HepG2 (cell line): ENCODE results near the gene ZCCHC3. TPM values are rescaled to one million over a fixed set of nuclear protein-coding genes. Genes with fewer than 3 reads are reported as not detected.

Source experiments
- AGO1 ChIP-seq: fragments of 200-400 bp; formaldehyde crosslinking; IDR thresholded peaks from 2 replicates; pipeline ENCODE4 v1.6.1; 2017; ENCODE audit warnings: mild to moderate bottlenecking, low read depth, low read length, moderate library complexity; ENCODE audit not compliant: poor library complexity, severe bottlenecking
- HDAC2 ChIP-seq: sonication (generic); formaldehyde crosslinking; IDR thresholded peaks from 2 replicates; pipeline ENCODE4 v1.4.0; 2020; ENCODE audit warnings: missing genetic modification reagents
- HOXA5 ChIP-seq: sonication (generic); formaldehyde crosslinking; IDR thresholded peaks from 2 replicates; pipeline ENCODE4 v1.4.0; 2020; ENCODE audit warnings: missing genetic modification reagents
- HOXA9 ChIP-seq: sonication (generic); formaldehyde crosslinking; IDR thresholded peaks from 2 replicates; pipeline ENCODE4 v1.8.1; 2022; ENCODE audit warnings: missing genetic modification reagents, mild to moderate bottlenecking, moderate library complexity, borderline replicate concordance
- KLF15 ChIP-seq: sonication (generic); formaldehyde crosslinking; IDR thresholded peaks from 2 replicates; pipeline ENCODE4 v1.8.1; 2023; ENCODE audit warnings: borderline replicate concordance, mild to moderate bottlenecking, inconsistent platforms, missing genetic modification reagents, mixed read lengths
- MTA1 ChIP-seq: sonication (generic); formaldehyde crosslinking; IDR thresholded peaks from 2 replicates; pipeline ENCODE4 v1.4.0; 2020; ENCODE audit warnings: missing genetic modification reagents, mild to moderate bottlenecking, borderline replicate concordance
- PTBP1 ChIP-seq: fragments of 200-400 bp; formaldehyde crosslinking; IDR thresholded peaks from 2 replicates; pipeline ENCODE4 v1.6.1; 2018; ENCODE audit warnings: low read length, low read depth; ENCODE audit not compliant: poor library complexity, severe bottlenecking
- RFX3 ChIP-seq: IDR thresholded peaks from 2 replicates; pipeline ENCODE4 v1.6.1; 2016; ENCODE audit warnings: missing biosample characterization, missing genetic modification reagents
- TAF15 ChIP-seq: fragments of 200-400 bp; formaldehyde crosslinking; IDR thresholded peaks from one replicate; pipeline ENCODE4 v1.6.1; 2018; ENCODE audit warnings: mild to moderate bottlenecking, low read depth, low read length; ENCODE audit not compliant: poor library complexity, severe bottlenecking
- ZNF367 ChIP-seq: sonication (generic); formaldehyde crosslinking; IDR thresholded peaks from 2 replicates; pipeline ENCODE4 v1.4.0; 2020; ENCODE audit warnings: missing genetic modification reagents, borderline replicate concordance
- ZNF510 ChIP-seq: sonication (generic); formaldehyde crosslinking; IDR thresholded peaks from 2 replicates; pipeline ENCODE4 v1.4.0; 2020; ENCODE audit warnings: low read depth, mild to moderate bottlenecking, missing genetic modification reagents
- polyA plus RNA-seq, 8 experiments: library from polyadenylated mRNA; depleted of rRNA in 3 of 8; stranded (reverse) in 7 of 8; unstranded in 1 of 8; fragments of >200 nt; fragmentation: Illumina TruSeq in 4 of 8; extraction: Trizol in 4 of 8; gene quantifications; 2 replicates each; pipeline versions ENCODE4 v1.2.1 to v1.2.3, GENCODE V29; 2011 to 2016; ENCODE audit warnings: low read depth in 4 of 8, missing spikeins in 1 of 8, mixed read lengths in 1 of 8; ENCODE audit not compliant: insufficient read depth in 1 of 8
- total RNA-seq, 5 experiments: library from RNA; depleted of rRNA; stranded (reverse); fragments of >200 nt; fragmentation: Illumina TruSeq; extraction: Trizol; gene quantifications; 2 replicates each; pipeline ENCODE4 v1.2.3, GENCODE V29; 2016; ENCODE audit warnings: low read depth in 1 of 5
- TF ChIP-seq, protein P1 (sequence below): sonication (generic); formaldehyde crosslinking; conservative IDR thresholded peaks from 2 replicates; pipeline ENCODE4 v1.8.0; 2022; ENCODE audit warnings: missing genetic modification reagents
- TF ChIP-seq, protein P2 (sequence below): sonication (generic); formaldehyde crosslinking; IDR thresholded peaks from 2 replicates; pipeline ENCODE4 v1.5.1; 2020; ENCODE audit warnings: mild to moderate bottlenecking, missing genetic modification reagents, borderline replicate concordance
- TF ChIP-seq, protein P3 (sequence below): sonication (generic); formaldehyde crosslinking; IDR thresholded peaks from 2 replicates; pipeline ENCODE4 v1.4.0; 2020; ENCODE audit warnings: missing genetic modification reagents
- TF ChIP-seq, protein P4 (sequence below): sonication (generic); formaldehyde crosslinking; IDR thresholded peaks from 2 replicates; pipeline ENCODE4 v1.4.0; 2020; ENCODE audit warnings: missing genetic modification reagents

The ZCCHC3 gene
- total and polyA plus RNA-seq, 2 of the 13 experiments (the other 11 are each of a cell fraction or from before 2014, with no cell fraction given), result 46.6 to 63.0 TPM

DNA sequence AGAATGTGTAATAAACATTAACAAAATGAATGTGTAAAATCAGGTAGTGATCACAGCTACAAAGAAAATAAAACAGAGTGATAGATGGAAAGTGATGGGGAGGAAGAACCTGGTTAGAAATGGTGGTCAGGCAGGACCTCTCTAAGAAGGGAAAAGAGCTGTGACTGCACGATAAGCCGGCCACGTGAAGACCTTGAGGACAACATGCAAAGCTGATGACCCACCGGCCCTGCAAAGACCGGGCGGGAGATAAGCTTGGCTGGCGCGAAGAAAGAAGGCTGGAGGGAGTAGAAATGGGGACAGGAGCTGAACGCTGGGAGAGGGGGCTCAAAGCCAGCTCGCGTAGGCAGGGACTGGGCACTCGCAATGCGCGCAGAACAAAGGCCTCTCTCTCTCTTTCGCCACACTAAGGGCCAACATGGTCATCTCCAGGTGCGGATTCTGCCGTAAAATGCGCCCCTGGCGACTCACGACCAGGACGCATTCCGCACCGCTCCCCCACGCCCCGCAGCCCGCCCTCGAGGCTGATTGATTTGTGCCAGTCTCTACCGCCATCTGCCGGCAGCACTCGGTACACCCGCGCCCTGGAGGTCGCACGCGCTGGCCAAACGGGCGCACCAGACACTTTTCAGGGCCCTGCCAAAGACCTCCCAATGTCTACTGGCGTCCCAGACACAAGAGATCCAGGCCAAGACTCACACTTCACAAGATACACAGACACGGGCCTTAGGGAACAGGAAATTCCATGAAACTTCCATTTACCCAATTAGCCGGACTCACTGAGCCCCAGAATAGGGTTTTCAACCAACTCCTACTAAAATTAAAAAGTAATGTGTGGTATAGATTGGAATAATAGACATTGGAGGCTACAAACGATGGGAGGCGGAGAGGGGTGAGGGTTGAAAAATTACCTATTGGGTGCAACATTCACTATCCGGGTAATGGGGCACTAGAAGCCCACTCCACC, 30.5 kb upstream of the ZCCHC3 start (continued):
- TF ChIP-seq, protein P1, sequence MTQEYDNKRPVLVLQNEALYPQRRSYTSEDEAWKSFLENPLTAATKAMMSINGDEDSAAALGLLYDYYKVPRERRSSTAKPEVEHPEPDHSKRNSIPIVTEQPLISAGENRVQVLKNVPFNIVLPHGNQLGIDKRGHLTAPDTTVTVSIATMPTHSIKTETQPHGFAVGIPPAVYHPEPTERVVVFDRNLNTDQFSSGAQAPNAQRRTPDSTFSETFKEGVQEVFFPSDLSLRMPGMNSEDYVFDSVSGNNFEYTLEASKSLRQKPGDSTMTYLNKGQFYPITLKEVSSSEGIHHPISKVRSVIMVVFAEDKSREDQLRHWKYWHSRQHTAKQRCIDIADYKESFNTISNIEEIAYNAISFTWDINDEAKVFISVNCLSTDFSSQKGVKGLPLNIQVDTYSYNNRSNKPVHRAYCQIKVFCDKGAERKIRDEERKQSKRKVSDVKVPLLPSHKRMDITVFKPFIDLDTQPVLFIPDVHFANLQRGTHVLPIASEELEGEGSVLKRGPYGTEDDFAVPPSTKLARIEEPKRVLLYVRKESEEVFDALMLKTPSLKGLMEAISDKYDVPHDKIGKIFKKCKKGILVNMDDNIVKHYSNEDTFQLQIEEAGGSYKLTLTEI (CRISPR knock-in tag), result no peak
- TF ChIP-seq PTBP1, result peak; percentile 94
- TF ChIP-seq ZNF510 (CRISPR knock-in tag), result peak; percentile 84; the same call in 1 of the 2 replicates
- TF ChIP-seq, protein P2, sequence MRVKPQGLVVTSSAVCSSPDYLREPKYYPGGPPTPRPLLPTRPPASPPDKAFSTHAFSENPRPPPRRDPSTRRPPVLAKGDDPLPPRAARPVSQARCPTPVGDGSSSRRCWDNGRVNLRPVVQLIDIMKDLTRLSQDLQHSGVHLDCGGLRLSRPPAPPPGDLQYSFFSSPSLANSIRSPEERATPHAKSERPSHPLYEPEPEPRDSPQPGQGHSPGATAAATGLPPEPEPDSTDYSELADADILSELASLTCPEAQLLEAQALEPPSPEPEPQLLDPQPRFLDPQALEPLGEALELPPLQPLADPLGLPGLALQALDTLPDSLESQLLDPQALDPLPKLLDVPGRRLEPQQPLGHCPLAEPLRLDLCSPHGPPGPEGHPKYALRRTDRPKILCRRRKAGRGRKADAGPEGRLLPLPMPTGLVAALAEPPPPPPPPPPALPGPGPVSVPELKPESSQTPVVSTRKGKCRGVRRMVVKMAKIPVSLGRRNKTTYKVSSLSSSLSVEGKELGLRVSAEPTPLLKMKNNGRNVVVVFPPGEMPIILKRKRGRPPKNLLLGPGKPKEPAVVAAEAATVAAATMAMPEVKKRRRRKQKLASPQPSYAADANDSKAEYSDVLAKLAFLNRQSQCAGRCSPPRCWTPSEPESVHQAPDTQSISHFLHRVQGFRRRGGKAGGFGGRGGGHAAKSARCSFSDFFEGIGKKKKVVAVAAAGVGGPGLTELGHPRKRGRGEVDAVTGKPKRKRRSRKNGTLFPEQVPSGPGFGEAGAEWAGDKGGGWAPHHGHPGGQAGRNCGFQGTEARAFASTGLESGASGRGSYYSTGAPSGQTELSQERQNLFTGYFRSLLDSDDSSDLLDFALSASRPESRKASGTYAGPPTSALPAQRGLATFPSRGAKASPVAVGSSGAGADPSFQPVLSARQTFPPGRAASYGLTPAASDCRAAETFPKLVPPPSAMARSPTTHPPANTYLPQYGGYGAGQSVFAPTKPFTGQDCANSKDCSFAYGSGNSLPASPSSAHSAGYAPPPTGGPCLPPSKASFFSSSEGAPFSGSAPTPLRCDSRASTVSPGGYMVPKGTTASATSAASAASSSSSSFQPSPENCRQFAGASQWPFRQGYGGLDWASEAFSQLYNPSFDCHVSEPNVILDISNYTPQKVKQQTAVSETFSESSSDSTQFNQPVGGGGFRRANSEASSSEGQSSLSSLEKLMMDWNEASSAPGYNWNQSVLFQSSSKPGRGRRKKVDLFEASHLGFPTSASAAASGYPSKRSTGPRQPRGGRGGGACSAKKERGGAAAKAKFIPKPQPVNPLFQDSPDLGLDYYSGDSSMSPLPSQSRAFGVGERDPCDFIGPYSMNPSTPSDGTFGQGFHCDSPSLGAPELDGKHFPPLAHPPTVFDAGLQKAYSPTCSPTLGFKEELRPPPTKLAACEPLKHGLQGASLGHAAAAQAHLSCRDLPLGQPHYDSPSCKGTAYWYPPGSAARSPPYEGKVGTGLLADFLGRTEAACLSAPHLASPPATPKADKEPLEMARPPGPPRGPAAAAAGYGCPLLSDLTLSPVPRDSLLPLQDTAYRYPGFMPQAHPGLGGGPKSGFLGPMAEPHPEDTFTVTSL (CRISPR knock-in tag), result peak; percentile 71
- TF ChIP-seq TAF15, result peak; percentile 89
- peak; percentile 46; the same call in 1 of the 2 replicates for TF ChIP-seq RFX3
- TF ChIP-seq AGO1, result peak; percentile 89
- TF ChIP-seq, protein P3, sequence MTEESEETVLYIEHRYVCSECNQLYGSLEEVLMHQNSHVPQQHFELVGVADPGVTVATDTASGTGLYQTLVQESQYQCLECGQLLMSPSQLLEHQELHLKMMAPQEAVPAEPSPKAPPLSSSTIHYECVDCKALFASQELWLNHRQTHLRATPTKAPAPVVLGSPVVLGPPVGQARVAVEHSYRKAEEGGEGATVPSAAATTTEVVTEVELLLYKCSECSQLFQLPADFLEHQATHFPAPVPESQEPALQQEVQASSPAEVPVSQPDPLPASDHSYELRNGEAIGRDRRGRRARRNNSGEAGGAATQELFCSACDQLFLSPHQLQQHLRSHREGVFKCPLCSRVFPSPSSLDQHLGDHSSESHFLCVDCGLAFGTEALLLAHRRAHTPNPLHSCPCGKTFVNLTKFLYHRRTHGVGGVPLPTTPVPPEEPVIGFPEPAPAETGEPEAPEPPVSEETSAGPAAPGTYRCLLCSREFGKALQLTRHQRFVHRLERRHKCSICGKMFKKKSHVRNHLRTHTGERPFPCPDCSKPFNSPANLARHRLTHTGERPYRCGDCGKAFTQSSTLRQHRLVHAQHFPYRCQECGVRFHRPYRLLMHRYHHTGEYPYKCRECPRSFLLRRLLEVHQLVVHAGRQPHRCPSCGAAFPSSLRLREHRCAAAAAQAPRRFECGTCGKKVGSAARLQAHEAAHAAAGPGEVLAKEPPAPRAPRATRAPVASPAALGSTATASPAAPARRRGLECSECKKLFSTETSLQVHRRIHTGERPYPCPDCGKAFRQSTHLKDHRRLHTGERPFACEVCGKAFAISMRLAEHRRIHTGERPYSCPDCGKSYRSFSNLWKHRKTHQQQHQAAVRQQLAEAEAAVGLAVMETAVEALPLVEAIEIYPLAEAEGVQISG (CRISPR knock-in tag), result peak; percentile 92
- TF ChIP-seq HDAC2 (CRISPR knock-in tag), result peak; percentile 79
- TF ChIP-seq, protein P4, sequence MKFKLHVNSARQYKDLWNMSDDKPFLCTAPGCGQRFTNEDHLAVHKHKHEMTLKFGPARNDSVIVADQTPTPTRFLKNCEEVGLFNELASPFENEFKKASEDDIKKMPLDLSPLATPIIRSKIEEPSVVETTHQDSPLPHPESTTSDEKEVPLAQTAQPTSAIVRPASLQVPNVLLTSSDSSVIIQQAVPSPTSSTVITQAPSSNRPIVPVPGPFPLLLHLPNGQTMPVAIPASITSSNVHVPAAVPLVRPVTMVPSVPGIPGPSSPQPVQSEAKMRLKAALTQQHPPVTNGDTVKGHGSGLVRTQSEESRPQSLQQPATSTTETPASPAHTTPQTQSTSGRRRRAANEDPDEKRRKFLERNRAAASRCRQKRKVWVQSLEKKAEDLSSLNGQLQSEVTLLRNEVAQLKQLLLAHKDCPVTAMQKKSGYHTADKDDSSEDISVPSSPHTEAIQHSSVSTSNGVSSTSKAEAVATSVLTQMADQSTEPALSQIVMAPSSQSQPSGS (CRISPR knock-in tag), result peak; percentile 84
- peak; percentile 53; the same call in 1 of the 2 replicates for TF ChIP-seq HOXA5 (CRISPR knock-in tag)
- TF ChIP-seq ZNF367 (CRISPR knock-in tag), result peak; percentile 44; the same call in 1 of the 2 replicates
- TF ChIP-seq HOXA9 (CRISPR knock-in tag), result peak; percentile 95
- TF ChIP-seq MTA1 (CRISPR knock-in tag), result peak; percentile 83; the same call in 1 of the 2 replicates
- no peak for TF ChIP-seq KLF15 (CRISPR knock-in tag)
